Measurements from ENCODE around the gene AFTPH.

The AFTPH gene

GRCh38 chr2:64523666-64524603 lies at the start of gene AFTPH:
Gene AFTPH (plus strand): TSS chr2:64524328. CDS start chr2:64551475, 27,147 bp downstream.
- Histone ChIP-seq H3K9me3 (ENCODE audit: low read length) (no peaks in the 10 kb centered on the region), H3K4me3 (ENCODE audit: low read length) (peak within 1 kb of the TSS; percentile 91), H3K4me1 (ENCODE audit: insufficient read depth, low read length) (peaks cover 17% of the 10 kb centered on the region), H3K36me3 (ENCODE audit: insufficient read depth, low read length) (no peaks in the 10 kb centered on the region), H3K27me3 (ENCODE audit: insufficient read depth, low read length) (peaks cover 4% of the 10 kb centered on the region), H2AFZ (ENCODE audit: low read depth, low read length) (peak within 1 kb of the TSS; percentile 99)

GRCh38 chr2:64474636-64475035 lies 49.5 kb upstream of the AFTPH start:
- Histone ChIP-seq H3K4me1 (ENCODE audit: insufficient read depth, low read length) (peaks cover 9% of the 10 kb centered on the region), H3K4me3 (ENCODE audit: low read length) (no peak overlapping the region), H3K9me3 (ENCODE audit: low read length) (no peaks in the 10 kb centered on the region), H3K36me3 (ENCODE audit: insufficient read depth, low read length) (no peaks in the 10 kb centered on the region), H3K27me3 (ENCODE audit: insufficient read depth, low read length) (no peaks in the 10 kb centered on the region), H2AFZ (ENCODE audit: low read depth, low read length) (no peak overlapping the region)

- H3K27me3 ChIP-seq (ENCODE audit: insufficient read depth, low read length) = no peaks in the 10 kb centered on the region
- no peak overlapping the region for H2AFZ ChIP-seq (ENCODE audit: low read depth, low read length)
- H3K4me1 ChIP-seq (ENCODE audit: insufficient read depth, low read length) = no peaks in the 10 kb centered on the region
- no peaks in the 10 kb centered on the region for H3K36me3 ChIP-seq (ENCODE audit: insufficient read depth, low read length)
- H3K4me3 ChIP-seq (ENCODE audit: low read length) = no peak overlapping the region
- H3K9me3 ChIP-seq (ENCODE audit: low read length) = no peaks in the 10 kb centered on the region
These were observed 47.1 kb upstream of the AFTPH start for GRCh38 chr2:64477037-64477436.

GRCh38 chr2:64477979-64478378 lies 46.1 kb upstream of the AFTPH start:
- H2AFZ ChIP-seq (ENCODE audit: low read depth, low read length) = no peak overlapping the region
- H3K4me3 ChIP-seq (ENCODE audit: low read length) = no peak overlapping the region
- H3K27me3 ChIP-seq (ENCODE audit: insufficient read depth, low read length) = no peaks in the 10 kb centered on the region
- no peaks in the 10 kb centered on the region for H3K9me3 ChIP-seq (ENCODE audit: low read length)
- no peaks in the 10 kb centered on the region for H3K36me3 ChIP-seq (ENCODE audit: insufficient read depth, low read length)
- peaks cover 7% of the 10 kb centered on the region for H3K4me1 ChIP-seq (ENCODE audit: insufficient read depth, low read length)

- Histone ChIP-seq H3K9me3 (ENCODE audit: low read length) (no peaks in the 10 kb centered on the region), H3K4me3 (ENCODE audit: low read length) (no peak overlapping the region), H3K27me3 (ENCODE audit: insufficient read depth, low read length) (no peaks in the 10 kb centered on the region), H3K36me3 (ENCODE audit: insufficient read depth, low read length) (no peaks in the 10 kb centered on the region), H3K4me1 (ENCODE audit: insufficient read depth, low read length) (peaks cover 7% of the 10 kb centered on the region), H2AFZ (ENCODE audit: low read depth, low read length) (no peak overlapping the region)
These were observed 45.5 kb upstream of the AFTPH start for GRCh38 chr2:64478502-64479230.

- peaks cover 7% of the 10 kb centered on the region for H3K4me1 ChIP-seq (ENCODE audit: insufficient read depth, low read length)
- H3K4me3 ChIP-seq (ENCODE audit: low read length) = no peak overlapping the region
- no peaks in the 10 kb centered on the region for H3K36me3 ChIP-seq (ENCODE audit: insufficient read depth, low read length)
- H3K27me3 ChIP-seq (ENCODE audit: insufficient read depth, low read length) = no peaks in the 10 kb centered on the region
- no peaks in the 10 kb centered on the region for H3K9me3 ChIP-seq (ENCODE audit: low read length)
- H2AFZ ChIP-seq (ENCODE audit: low read depth, low read length) = no peak overlapping the region
These were observed 44.6 kb upstream of the AFTPH start for GRCh38 chr2:64479259-64480117.

GRCh38 chr2:64481665-64482064 lies 42.5 kb upstream of the AFTPH start:
- no peaks in the 10 kb centered on the region for H3K27me3 ChIP-seq (ENCODE audit: insufficient read depth, low read length)
- H3K4me1 ChIP-seq (ENCODE audit: insufficient read depth, low read length) = peaks cover 7% of the 10 kb centered on the region
- H2AFZ ChIP-seq (ENCODE audit: low read depth, low read length) = no peak overlapping the region
- H3K9me3 ChIP-seq (ENCODE audit: low read length) = no peaks in the 10 kb centered on the region
- H3K36me3 ChIP-seq (ENCODE audit: insufficient read depth, low read length) = no peaks in the 10 kb centered on the region
- H3K4me3 ChIP-seq (ENCODE audit: low read length) = no peak overlapping the region

- Histone ChIP-seq H3K4me1 (ENCODE audit: insufficient read depth, low read length) (peaks cover 7% of the 10 kb centered on the region), H2AFZ (ENCODE audit: low read depth, low read length) (no peak overlapping the region), H3K9me3 (ENCODE audit: low read length) (no peaks in the 10 kb centered on the region), H3K36me3 (ENCODE audit: insufficient read depth, low read length) (no peaks in the 10 kb centered on the region), H3K4me3 (ENCODE audit: low read length) (no peak overlapping the region), H3K27me3 (ENCODE audit: insufficient read depth, low read length) (no peaks in the 10 kb centered on the region)
These were observed 41.9 kb upstream of the AFTPH start for GRCh38 chr2:64482243-64482642.

- Histone ChIP-seq H3K4me3 (ENCODE audit: low read length) (no peak overlapping the region), H3K9me3 (ENCODE audit: low read length) (no peaks in the 10 kb centered on the region), H3K36me3 (ENCODE audit: insufficient read depth, low read length) (no peaks in the 10 kb centered on the region), H3K27me3 (ENCODE audit: insufficient read depth, low read length) (no peaks in the 10 kb centered on the region), H2AFZ (ENCODE audit: low read depth, low read length) (no peak overlapping the region), H3K4me1 (ENCODE audit: insufficient read depth, low read length) (peaks cover 7% of the 10 kb centered on the region)
These were observed 41.2 kb upstream of the AFTPH start for GRCh38 chr2:64482765-64483504.

- H3K9me3 ChIP-seq (ENCODE audit: low read length) = no peaks in the 10 kb centered on the region
- H3K4me3 ChIP-seq (ENCODE audit: low read length) = no peak overlapping the region
- peaks cover 11% of the 10 kb centered on the region for H3K4me1 ChIP-seq (ENCODE audit: insufficient read depth, low read length)
- no peaks in the 10 kb centered on the region for H3K27me3 ChIP-seq (ENCODE audit: insufficient read depth, low read length)
- no peaks in the 10 kb centered on the region for H3K36me3 ChIP-seq (ENCODE audit: insufficient read depth, low read length)
- no peak overlapping the region for H2AFZ ChIP-seq (ENCODE audit: low read depth, low read length)
These were observed 38.8 kb upstream of the AFTPH start for GRCh38 chr2:64485331-64485730.

GRCh38 chr2:64485961-64486360 lies 38.2 kb upstream of the AFTPH start:
- Histone ChIP-seq H3K9me3 (ENCODE audit: low read length) (no peaks in the 10 kb centered on the region), H2AFZ (ENCODE audit: low read depth, low read length) (no peak overlapping the region), H3K4me1 (ENCODE audit: insufficient read depth, low read length) (peaks cover 11% of the 10 kb centered on the region), H3K36me3 (ENCODE audit: insufficient read depth, low read length) (no peaks in the 10 kb centered on the region), H3K27me3 (ENCODE audit: insufficient read depth, low read length) (no peaks in the 10 kb centered on the region), H3K4me3 (ENCODE audit: low read length) (no peak overlapping the region)

GRCh38 chr2:64487256-64488049 lies 36.7 kb upstream of the AFTPH start:
- H2AFZ ChIP-seq (ENCODE audit: low read depth, low read length) = no peak overlapping the region
- H3K36me3 ChIP-seq (ENCODE audit: insufficient read depth, low read length) = no peaks in the 10 kb centered on the region
- H3K27me3 ChIP-seq (ENCODE audit: insufficient read depth, low read length) = no peaks in the 10 kb centered on the region
- no peaks in the 10 kb centered on the region for H3K9me3 ChIP-seq (ENCODE audit: low read length)
- peaks cover 9% of the 10 kb centered on the region for H3K4me1 ChIP-seq (ENCODE audit: insufficient read depth, low read length)
- H3K4me3 ChIP-seq (ENCODE audit: low read length) = no peak overlapping the region
